Fibroblast of lung (primary cell): ENCODE results near the gene ARHGEF4. TPM values are rescaled to one million over a fixed set of nuclear protein-coding genes. Genes with fewer than 3 reads are reported as not detected.

Experiments used
- DNase-seq, 2 donors: peaks; one replicate each; pipeline versions ENCODE4 v3.0.0 to v3.0.0-alpha.2; 2010; ENCODE audit warnings: low read depth in 2 of 2
- H2AFZ ChIP-seq: 2 replicates; pipeline ENCODE4 v1.5.1; 2012; ENCODE audit warnings: low read length, control low read depth, inconsistent platforms
- H3K27ac ChIP-seq: 2 replicates; pipeline ENCODE4 v1.5.1; 2011; ENCODE audit warnings: low read length, control low read depth; ENCODE audit not compliant: insufficient read depth
- H3K27me3 ChIP-seq: 2 replicates; pipeline ENCODE4 v1.5.1; 2011; ENCODE audit warnings: mild to moderate bottlenecking, low read length; ENCODE audit not compliant: control insufficient read depth, insufficient read depth
- H3K36me3 ChIP-seq: 2 replicates; pipeline ENCODE4 v1.5.1; 2011; ENCODE audit warnings: low read length; ENCODE audit not compliant: control insufficient read depth, insufficient read depth
- H3K4me1 ChIP-seq: 2 replicates; pipeline ENCODE4 v1.5.1; 2011; ENCODE audit warnings: low read length; ENCODE audit not compliant: control insufficient read depth, insufficient read depth; ENCODE audit errors: extremely low read depth
- H3K4me2 ChIP-seq: 2 replicates; pipeline ENCODE4 v1.5.1; 2011; ENCODE audit warnings: low read length, control low read depth; ENCODE audit not compliant: insufficient read depth; ENCODE audit errors: extremely low read depth
- H3K4me3 ChIP-seq, 4 experiments: fragments of 200-600 bp in 1 of 4; sonication (generic) in 1 of 4; replicated peaks in 1 of 4; 2 replicates each; pipeline ENCODE4 v1.5.1; 2011 to 2016; ENCODE audit warnings: low read length in 4 of 4, low read depth in 3 of 4, mild to moderate bottlenecking in 3 of 4, control low read depth in 2 of 4, inconsistent platforms in 1 of 4, mixed read lengths in 1 of 4; ENCODE audit not compliant: insufficient read depth in 1 of 4; ENCODE audit errors: control extremely low read depth in 1 of 4
- H3K79me2 ChIP-seq: 2 replicates; pipeline ENCODE4 v1.5.1; 2012; ENCODE audit warnings: mild to moderate bottlenecking, low read length, inconsistent platforms; ENCODE audit not compliant: control insufficient read depth, insufficient read depth
- H3K9ac ChIP-seq: 2 replicates; pipeline ENCODE4 v1.5.1; 2011; ENCODE audit warnings: mild to moderate bottlenecking, low read length, control low read depth; ENCODE audit not compliant: insufficient read depth
- H3K9me3 ChIP-seq: 2 replicates; pipeline ENCODE4 v1.5.1; 2012; ENCODE audit warnings: low read depth, low read length; ENCODE audit not compliant: control insufficient read depth, insufficient read depth
- H4K20me1 ChIP-seq: 2 replicates; pipeline ENCODE4 v1.5.1; 2011; ENCODE audit warnings: low read length; ENCODE audit not compliant: control insufficient read depth, insufficient read depth; ENCODE audit errors: extremely low read depth
- EZH2 ChIP-seq: IDR thresholded peaks from 2 replicates; pipeline ENCODE4 v1.5.1; 2012; ENCODE audit warnings: low read length, control low read depth, mild to moderate bottlenecking; ENCODE audit errors: missing control alignments
- polyA plus RNA-seq, 2 donors: library from polyadenylated mRNA; depleted of rRNA in 1 of 2; stranded (reverse) in 1 of 2; unstranded in 1 of 2; fragments of >200 nt; gene quantifications; 2 replicates each; pipeline ENCODE4 v1.2.1, GENCODE V29; 2011 to 2012; ENCODE audit warnings: missing spikeins in 1 of 2
- total RNA-seq: library from RNA; depleted of rRNA; stranded (reverse); fragments of >200 nt; gene quantifications from 2 replicates; pipeline ENCODE4 v1.2.1, GENCODE V29; 2014
- TF ChIP-seq, protein P1 (sequence below), 2 donors: IDR thresholded peaks in 1 of 2; conservative IDR thresholded peaks in 1 of 2; 1 replicate in 1 of 2; 2 replicates in 1 of 2; pipeline ENCODE4 v1.5.1; 2011 to 2012; ENCODE audit warnings: low read length in 2 of 2, control low read depth in 1 of 2, inconsistent platforms in 1 of 2, low read depth in 1 of 2, mild to moderate bottlenecking in 1 of 2

ARHGEF4 gene
- total and polyA plus RNA-seq, 2 donors (not counting 1 experiment from before 2014, with no cell fraction given), result 0.05 to 0.83 TPM

DNA sequence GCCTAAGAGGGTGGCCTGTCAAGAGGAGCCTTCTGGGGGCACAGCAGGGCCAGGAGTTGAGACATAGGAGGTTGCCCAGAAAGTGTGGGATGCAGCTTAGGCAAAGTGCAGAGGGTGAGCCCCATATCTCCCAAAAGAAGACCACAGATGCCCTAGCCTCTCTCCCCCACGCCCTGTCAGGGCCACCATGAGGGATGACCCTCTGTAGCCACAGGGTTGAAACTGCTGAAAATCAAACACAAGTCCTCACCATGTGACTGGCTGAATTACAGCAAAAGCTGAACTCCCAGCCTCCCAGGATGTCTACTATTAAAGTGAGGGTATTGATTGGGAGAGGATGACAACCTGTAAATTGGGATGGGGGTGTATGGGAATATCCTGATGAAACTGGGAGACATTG is 37.4 kb upstream of the ARHGEF4 start:
- no peaks in the 10 kb centered on the region for H3K4me1 ChIP-seq
- no peak overlapping the region for H2AFZ ChIP-seq
- H3K4me3 ChIP-seq, result no peak overlapping the region
- no peak overlapping the region for H3K9ac ChIP-seq
- H3K4me2 ChIP-seq, result no peak overlapping the region
- H3K36me3 ChIP-seq, result no peaks in the 10 kb centered on the region
- TF ChIP-seq, protein P1, sequence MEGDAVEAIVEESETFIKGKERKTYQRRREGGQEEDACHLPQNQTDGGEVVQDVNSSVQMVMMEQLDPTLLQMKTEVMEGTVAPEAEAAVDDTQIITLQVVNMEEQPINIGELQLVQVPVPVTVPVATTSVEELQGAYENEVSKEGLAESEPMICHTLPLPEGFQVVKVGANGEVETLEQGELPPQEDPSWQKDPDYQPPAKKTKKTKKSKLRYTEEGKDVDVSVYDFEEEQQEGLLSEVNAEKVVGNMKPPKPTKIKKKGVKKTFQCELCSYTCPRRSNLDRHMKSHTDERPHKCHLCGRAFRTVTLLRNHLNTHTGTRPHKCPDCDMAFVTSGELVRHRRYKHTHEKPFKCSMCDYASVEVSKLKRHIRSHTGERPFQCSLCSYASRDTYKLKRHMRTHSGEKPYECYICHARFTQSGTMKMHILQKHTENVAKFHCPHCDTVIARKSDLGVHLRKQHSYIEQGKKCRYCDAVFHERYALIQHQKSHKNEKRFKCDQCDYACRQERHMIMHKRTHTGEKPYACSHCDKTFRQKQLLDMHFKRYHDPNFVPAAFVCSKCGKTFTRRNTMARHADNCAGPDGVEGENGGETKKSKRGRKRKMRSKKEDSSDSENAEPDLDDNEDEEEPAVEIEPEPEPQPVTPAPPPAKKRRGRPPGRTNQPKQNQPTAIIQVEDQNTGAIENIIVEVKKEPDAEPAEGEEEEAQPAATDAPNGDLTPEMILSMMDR (conservative IDR thresholded peaks at IDR 0.05 in 1 of 2, IDR thresholded peaks at IDR 0.05 in 1 of 2; ENCODE audit: low read depth in 1 of 2, low read length in 2 of 2), result no peak
- no peak for TF ChIP-seq EZH2
- DNase-seq, result no peak
- no peak overlapping the region for H3K27ac ChIP-seq
- H3K27me3 ChIP-seq, result no peaks in the 10 kb centered on the region
- H4K20me1 ChIP-seq, result no peaks in the 10 kb centered on the region
- H3K9me3 ChIP-seq, result no peaks in the 10 kb centered on the region
- H3K79me2 ChIP-seq, result no peaks in the 10 kb centered on the region

DNA sequence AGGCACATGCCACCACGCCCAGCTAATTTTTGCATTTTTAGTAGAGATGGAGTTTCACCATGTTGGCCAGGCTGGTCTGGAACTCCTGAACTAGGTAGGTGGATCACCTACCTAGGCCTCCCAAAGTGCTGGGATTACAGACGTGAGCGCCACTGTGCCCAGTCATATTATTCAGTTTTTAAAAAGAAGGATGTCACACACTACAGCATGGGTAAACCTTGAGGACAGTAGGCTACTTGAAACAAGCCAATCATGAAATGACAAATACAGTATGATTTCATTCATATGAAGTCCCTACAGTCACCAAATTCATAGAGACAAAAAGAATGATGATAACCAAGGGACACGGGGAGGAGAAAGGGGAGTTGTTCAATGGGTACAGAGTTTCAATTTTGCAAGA is 31.1 kb upstream of the ARHGEF4 start:
- H3K9me3 ChIP-seq, result no peaks in the 10 kb centered on the region
- H3K27me3 ChIP-seq, result no peaks in the 10 kb centered on the region
- no peak overlapping the region for H3K9ac ChIP-seq
- no peak overlapping the region for H3K27ac ChIP-seq
- H4K20me1 ChIP-seq, result no peaks in the 10 kb centered on the region
- no peak overlapping the region for H3K4me2 ChIP-seq
- TF ChIP-seq, protein P1 (conservative IDR thresholded peaks at IDR 0.05 in 1 of 2, IDR thresholded peaks at IDR 0.05 in 1 of 2; ENCODE audit: low read depth in 1 of 2, low read length in 2 of 2), result no peak
- TF ChIP-seq EZH2, result no peak
- no peaks in the 10 kb centered on the region for H3K79me2 ChIP-seq
- H2AFZ ChIP-seq, result no peak overlapping the region
- no peak for DNase-seq
- no peak overlapping the region for H3K4me3 ChIP-seq
- H3K4me1 ChIP-seq, result no peaks in the 10 kb centered on the region
- H3K36me3 ChIP-seq, result no peaks in the 10 kb centered on the region

DNA sequence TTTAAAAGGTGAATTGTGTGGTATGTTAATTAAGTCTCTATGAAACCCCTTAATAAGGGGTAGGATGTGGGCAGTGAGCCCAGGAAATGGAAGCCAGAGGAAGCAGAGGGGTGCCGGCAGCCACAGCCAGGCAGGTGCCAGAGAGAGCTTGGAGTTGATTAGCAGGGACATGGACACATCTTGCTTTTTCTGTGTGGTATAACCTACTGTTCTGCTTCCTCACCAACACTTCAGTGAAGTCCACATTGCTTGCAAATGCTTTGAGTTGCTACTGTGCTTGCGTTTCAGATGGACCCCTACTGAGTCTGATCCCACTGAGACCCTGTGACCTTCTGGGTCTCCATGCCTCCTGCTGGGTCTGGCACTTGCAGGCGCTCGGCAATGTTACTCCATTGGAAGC is 30.3 kb upstream of the ARHGEF4 start:
- Histone ChIP-seq H3K27me3 (no peaks in the 10 kb centered on the region), H3K4me3 (no peak overlapping the region), H2AFZ (no peak overlapping the region), H4K20me1 (no peaks in the 10 kb centered on the region), H3K4me2 (no peak overlapping the region), H3K27ac (no peak overlapping the region), H3K36me3 (no peaks in the 10 kb centered on the region), H3K4me1 (no peaks in the 10 kb centered on the region), H3K9me3 (no peaks in the 10 kb centered on the region), H3K79me2 (no peaks in the 10 kb centered on the region), H3K9ac (no peak overlapping the region)
- TF ChIP-seq, protein P1 (conservative IDR thresholded peaks at IDR 0.05 in 1 of 2, IDR thresholded peaks at IDR 0.05 in 1 of 2; ENCODE audit: low read depth in 1 of 2, low read length in 2 of 2), result no peak
- no peak for TF ChIP-seq EZH2
- DNase-seq, result no peak
